Epithelial cell of esophagus (primary cell): ENCODE results near the gene ROS1.

Source experiments
- DNase-seq: peaks from one replicate; pipeline ENCODE4 v3.0.0; 2010; ENCODE audit warnings: low read depth
- H3K4me3 ChIP-seq: 2 replicates; pipeline ENCODE4 v1.5.1; 2011; ENCODE audit warnings: mild to moderate bottlenecking, low read length, control low read depth
- CTCF ChIP-seq: IDR thresholded peaks from 2 replicates; pipeline ENCODE4 v1.5.1; 2011; ENCODE audit warnings: low read depth, mild to moderate bottlenecking, low read length, control low read depth, inconsistent platforms; ENCODE audit not compliant: insufficient read depth; ENCODE audit errors: missing control alignments

The ROS1 gene

GRCh38 chr6:117269638-117270054 lies 156.1 kb downstream of the ROS1 start:
- DNase-seq: no peak
- H3K4me3 ChIP-seq: no peak overlapping the region
- no peak for TF ChIP-seq CTCF

- no peak for DNase-seq
- TF ChIP-seq CTCF: no peak
- no peak overlapping the region for H3K4me3 ChIP-seq
Observed at GRCh38 chr6:117268924-117269323, 156.8 kb downstream of the ROS1 start.

GRCh38 chr6:117267766-117268534 lies 157.8 kb downstream of the ROS1 start:
- H3K4me3 ChIP-seq: no peak overlapping the region
- no peak for TF ChIP-seq CTCF
- DNase-seq: no peak

GRCh38 chr6:117267054-117267347 lies 158.7 kb downstream of the ROS1 start:
- TF ChIP-seq CTCF: no peak
- no peak overlapping the region for H3K4me3 ChIP-seq
- DNase-seq: no peak

- no peak for TF ChIP-seq CTCF
- no peak overlapping the region for H3K4me3 ChIP-seq
- no peak for DNase-seq
Observed at GRCh38 chr6:117266257-117267053, 159.3 kb downstream of the ROS1 start.

GRCh38 chr6:117265410-117266256 lies 160.1 kb downstream of the ROS1 start, which contains the start of gene VGLL2:
VGLL2 (plus strand) TSS chr6:117265558; CDS start chr6:117265764, 206 bp downstream.
- no peak for TF ChIP-seq CTCF
- peak; percentile 24 for DNase-seq
- H3K4me3 ChIP-seq: peak within 1 kb of the TSS; percentile 10
